ENCODE data around the gene NFATC2. TPM values are rescaled to one million over a fixed set of nuclear protein-coding genes. Genes with fewer than 3 reads are reported as not detected.

NFATC2 gene
- total RNA-seq, 2 experiments from 2014 or later: 58.9 to 62.3 TPM

- DNase-seq (no peak), ATAC-seq (ENCODE audit: low read depth) (no peak)
- Mint-ChIP-seq H3K36me3 (peaks cover 53% of the 10 kb centered on the region), H3K27me3 (no peaks in the 10 kb centered on the region), H3K27ac (no peak overlapping the region), H3K4me3 (no peak overlapping the region), H3K9me3 (no peaks in the 10 kb centered on the region), H3K4me1 (peaks cover 56% of the 10 kb centered on the region)
- POLR2A ChIA-PET: no interaction called here
Observed at GRCh38 chr20:51434580-51435247, 107.8 kb downstream of the NFATC2 start.

GRCh38 chr20:51434026-51434425, 108.5 kb downstream of the NFATC2 start:
- POLR2A ChIA-PET: no interaction called here
- Mint-ChIP-seq H3K4me1 (peaks cover 54% of the 10 kb centered on the region), H3K9me3 (no peaks in the 10 kb centered on the region), H3K36me3 (peaks cover 46% of the 10 kb centered on the region), H3K27me3 (no peaks in the 10 kb centered on the region), H3K27ac (no peak overlapping the region), H3K4me3 (no peak overlapping the region)
- ATAC-seq (ENCODE audit: low read depth): no peak
- DNase-seq: no peak

DNA sequence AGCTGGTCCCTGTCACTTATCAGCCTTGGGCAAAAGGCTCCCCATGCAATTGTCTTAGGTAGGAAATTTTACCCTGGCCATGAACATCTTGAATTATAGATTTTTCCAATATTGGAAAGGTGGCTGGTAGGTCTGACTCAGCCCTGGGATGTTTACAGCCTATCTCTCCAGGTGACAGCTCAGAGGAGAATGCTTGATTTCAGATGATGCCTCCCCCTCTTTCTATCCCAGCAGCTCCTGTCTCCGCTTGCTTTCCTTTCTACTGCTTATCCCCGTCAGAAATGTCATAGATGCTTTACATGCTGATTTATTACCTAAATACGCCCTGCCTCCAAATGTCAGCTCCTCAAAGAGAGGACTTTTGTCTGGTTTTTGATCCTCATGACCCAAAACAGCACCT, 109.6 kb downstream of the NFATC2 start:
- no peak overlapping the region for H3K4me3 Mint-ChIP-seq
- POLR2A ChIA-PET: no interaction called here
- ATAC-seq (ENCODE audit: low read depth) (no peak), DNase-seq (no peak)
- no peaks in the 10 kb centered on the region for H3K9me3 Mint-ChIP-seq
- peak overlapping the region; percentile 52 for H3K27ac Mint-ChIP-seq
- no peaks in the 10 kb centered on the region for H3K27me3 Mint-ChIP-seq
- peaks cover 56% of the 10 kb centered on the region for H3K4me1 Mint-ChIP-seq
- H3K36me3 Mint-ChIP-seq: peaks cover 40% of the 10 kb centered on the region

DNA sequence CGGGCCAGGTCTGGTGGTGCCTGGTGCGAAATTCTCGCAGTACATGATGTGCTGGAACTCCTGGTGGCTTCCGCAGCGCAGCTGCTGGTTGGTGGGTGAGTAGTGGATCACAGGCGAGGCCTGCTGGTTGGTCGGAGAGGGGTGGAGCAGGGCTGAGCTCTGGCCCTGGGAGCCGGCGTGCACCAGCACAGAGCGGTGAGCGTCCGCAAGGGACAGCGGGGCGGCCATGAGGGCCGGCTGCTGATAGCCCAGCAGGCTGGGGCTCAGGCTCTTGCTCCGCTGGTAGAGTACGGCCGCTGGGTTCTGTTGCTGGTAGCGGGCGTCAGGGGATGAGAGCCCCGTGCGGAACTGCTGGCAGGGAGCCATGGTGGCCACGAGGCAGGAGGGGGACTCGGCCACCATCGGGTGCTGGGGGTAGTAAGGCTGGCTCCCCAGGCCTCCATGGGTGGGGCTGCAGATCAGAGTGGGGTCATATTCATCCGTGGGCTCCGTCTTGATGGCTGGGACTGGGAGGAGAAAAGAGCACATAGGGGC, 110.2 kb downstream of the NFATC2 start:
- no peaks in the 10 kb centered on the region for H3K27me3 Mint-ChIP-seq
- POLR2A ChIA-PET: interaction anchor here (1.3 kb wide), 1 partner anchor 32 kb away, joined by 3 read pairs; no protein-coding TSS in a partner anchor
- DNase-seq: no peak
- H3K36me3 Mint-ChIP-seq: peaks cover 41% of the 10 kb centered on the region
- peaks cover 57% of the 10 kb centered on the region for H3K4me1 Mint-ChIP-seq
- peak overlapping the region; percentile 38 for H3K4me3 Mint-ChIP-seq
- no peak for ATAC-seq (ENCODE audit: low read depth)
- peak overlapping the region; percentile 52 for H3K27ac Mint-ChIP-seq
- H3K9me3 Mint-ChIP-seq: no peaks in the 10 kb centered on the region

GRCh38 chr20:51431321-51431720, 111.2 kb downstream of the NFATC2 start:
- DNase-seq (no peak), ATAC-seq (ENCODE audit: low read depth) (peak; percentile 65)
- Mint-ChIP-seq H3K36me3 (peaks cover 41% of the 10 kb centered on the region), H3K4me1 (peaks cover 66% of the 10 kb centered on the region), H3K27ac (peak overlapping the region; percentile 73), H3K9me3 (no peaks in the 10 kb centered on the region), H3K4me3 (peak overlapping the region; percentile 51), H3K27me3 (no peaks in the 10 kb centered on the region)
- POLR2A ChIA-PET: interaction anchor here (0.7 to 1.3 kb wide), 4 partner anchors 27 to 110 kb away, joined by 3 to 5 read pairs (median 4); no protein-coding TSS in a partner anchor

DNA sequence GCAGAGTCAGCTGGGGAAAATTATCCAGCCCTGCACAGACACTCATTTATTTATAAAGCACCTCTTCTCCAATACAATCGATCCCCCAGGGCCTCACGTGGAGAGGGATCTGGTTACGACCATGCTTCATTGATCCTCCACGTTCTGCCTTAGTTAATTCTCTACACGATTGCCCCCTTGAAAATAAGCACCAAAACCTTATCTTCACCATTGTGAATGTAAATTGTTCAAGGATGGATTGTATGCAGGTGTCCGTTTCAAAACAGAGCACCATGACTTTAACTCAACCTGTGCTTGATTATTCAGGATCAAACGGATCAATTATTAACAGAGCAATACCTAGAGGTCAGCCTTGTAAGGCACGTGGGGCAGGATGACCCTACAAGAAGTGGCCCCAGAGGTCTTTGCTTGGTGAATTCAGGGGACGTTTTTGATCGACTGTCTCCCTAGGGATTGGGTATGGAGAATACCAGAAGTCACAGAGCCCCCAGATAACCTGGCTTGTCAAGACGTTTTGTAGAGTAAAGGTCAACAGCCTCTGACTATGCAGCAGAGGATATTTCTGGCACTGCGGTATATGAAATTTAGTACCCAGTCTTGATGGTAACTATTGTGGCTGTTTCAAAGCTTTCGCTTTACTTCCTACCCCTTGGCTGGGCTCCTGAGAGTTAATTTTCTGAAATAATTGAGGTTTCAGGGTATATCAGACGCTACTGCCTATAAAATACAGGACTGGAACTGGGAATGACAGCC, 112.1 kb downstream of the NFATC2 start:
- peaks cover 42% of the 10 kb centered on the region for H3K36me3 Mint-ChIP-seq
- POLR2A ChIA-PET: interaction anchor here (0.9 to 1.0 kb wide), 2 partner anchors 30 to 112 kb away, joined by 3 read pairs; no protein-coding TSS in a partner anchor
- no peak overlapping the region for H3K4me3 Mint-ChIP-seq
- H3K27ac Mint-ChIP-seq: no peak overlapping the region
- no peaks in the 10 kb centered on the region for H3K27me3 Mint-ChIP-seq
- no peak for DNase-seq
- peaks cover 66% of the 10 kb centered on the region for H3K4me1 Mint-ChIP-seq
- H3K9me3 Mint-ChIP-seq: no peaks in the 10 kb centered on the region
- no peak for ATAC-seq (ENCODE audit: low read depth)

- Mint-ChIP-seq H3K9me3 (no peaks in the 10 kb centered on the region), H3K27me3 (no peaks in the 10 kb centered on the region), H3K4me1 (peaks cover 64% of the 10 kb centered on the region), H3K27ac (no peak overlapping the region), H3K4me3 (no peak overlapping the region), H3K36me3 (peaks cover 39% of the 10 kb centered on the region)
- no peak for ATAC-seq (ENCODE audit: low read depth)
- POLR2A ChIA-PET: interaction anchor here (1.0 kb wide), 1 partner anchor 112 kb away, joined by 3 read pairs; no protein-coding TSS in a partner anchor
- DNase-seq: no peak
Observed at GRCh38 chr20:51429696-51430095, 112.8 kb downstream of the NFATC2 start.

DNA sequence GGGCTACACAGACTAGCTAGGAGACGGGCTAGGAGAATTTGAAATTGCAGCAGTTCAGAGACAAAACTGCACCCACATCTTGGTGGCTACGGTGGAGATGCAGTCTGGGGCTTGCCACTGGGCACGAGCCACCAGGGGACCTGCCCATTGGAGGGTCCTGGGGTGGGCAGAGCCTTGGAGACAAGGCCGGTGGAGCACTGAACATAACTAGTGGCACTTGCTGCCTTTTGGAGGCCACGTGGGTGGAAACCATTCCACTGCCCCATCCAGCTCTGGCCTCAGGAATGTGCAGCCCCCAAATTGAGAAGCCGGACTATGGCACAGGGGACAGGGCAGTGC, 113.4 kb downstream of the NFATC2 start:
- POLR2A ChIA-PET: no interaction called here
- no peak for ATAC-seq (ENCODE audit: low read depth)
- H3K27ac Mint-ChIP-seq: no peak overlapping the region

DNA sequence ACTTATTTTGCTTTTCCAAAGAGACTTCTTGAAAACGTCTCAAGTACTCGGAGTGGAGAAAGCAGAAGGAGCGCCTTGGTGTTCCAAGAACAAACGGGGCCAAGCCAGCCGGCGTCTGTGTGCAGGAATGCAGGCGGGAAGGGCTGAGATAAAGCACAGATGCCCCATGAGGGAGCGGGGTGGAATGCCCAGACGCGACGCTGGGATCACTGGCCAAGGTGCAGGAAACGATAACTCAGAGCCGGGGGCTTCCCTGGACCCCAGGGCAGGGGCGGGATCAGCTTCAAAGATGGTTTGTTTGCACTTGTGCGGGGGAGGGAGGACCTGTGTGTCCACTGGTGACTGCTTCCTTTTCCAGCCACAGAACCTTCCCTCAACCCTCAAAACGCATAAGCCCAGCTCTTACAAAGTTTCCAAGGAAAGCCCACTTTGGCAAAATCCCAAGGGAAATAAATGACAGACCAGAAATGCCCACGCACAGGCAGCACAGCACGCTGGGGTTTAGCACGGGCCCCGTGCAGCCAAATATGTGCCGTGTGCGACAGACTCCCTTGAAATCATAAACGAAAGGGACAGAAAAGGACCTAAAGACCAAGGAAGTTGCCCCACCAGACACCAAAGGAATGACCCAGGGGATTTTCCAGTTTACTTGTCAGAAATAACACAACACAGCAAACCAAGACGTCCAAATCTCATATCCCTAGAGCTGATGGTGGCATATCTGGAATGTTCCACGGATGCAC, 113.9 kb downstream of the NFATC2 start:
- Mint-ChIP-seq H3K36me3 (peaks cover 44% of the 10 kb centered on the region), H3K4me3 (no peak overlapping the region), H3K9me3 (no peaks in the 10 kb centered on the region), H3K27me3 (no peaks in the 10 kb centered on the region), H3K4me1 (peaks cover 68% of the 10 kb centered on the region), H3K27ac (no peak overlapping the region)
- POLR2A ChIA-PET: no interaction called here
- DNase-seq: no peak
- ATAC-seq (ENCODE audit: low read depth): no peak

More for the DNA sequence above, 113.4 kb downstream of the NFATC2 start:
- Mint-ChIP-seq H3K36me3 (peaks cover 40% of the 10 kb centered on the region), H3K4me1 (peaks cover 65% of the 10 kb centered on the region), H3K9me3 (no peaks in the 10 kb centered on the region), H3K27me3 (no peaks in the 10 kb centered on the region), H3K4me3 (no peak overlapping the region)
- no peak for DNase-seq

GRCh38 chr20:51427651-51428291, 114.7 kb downstream of the NFATC2 start:
- H3K4me3 Mint-ChIP-seq: peak overlapping the region; percentile 28
- POLR2A ChIA-PET: no interaction called here
- peaks cover 40% of the 10 kb centered on the region for H3K36me3 Mint-ChIP-seq

DNA sequence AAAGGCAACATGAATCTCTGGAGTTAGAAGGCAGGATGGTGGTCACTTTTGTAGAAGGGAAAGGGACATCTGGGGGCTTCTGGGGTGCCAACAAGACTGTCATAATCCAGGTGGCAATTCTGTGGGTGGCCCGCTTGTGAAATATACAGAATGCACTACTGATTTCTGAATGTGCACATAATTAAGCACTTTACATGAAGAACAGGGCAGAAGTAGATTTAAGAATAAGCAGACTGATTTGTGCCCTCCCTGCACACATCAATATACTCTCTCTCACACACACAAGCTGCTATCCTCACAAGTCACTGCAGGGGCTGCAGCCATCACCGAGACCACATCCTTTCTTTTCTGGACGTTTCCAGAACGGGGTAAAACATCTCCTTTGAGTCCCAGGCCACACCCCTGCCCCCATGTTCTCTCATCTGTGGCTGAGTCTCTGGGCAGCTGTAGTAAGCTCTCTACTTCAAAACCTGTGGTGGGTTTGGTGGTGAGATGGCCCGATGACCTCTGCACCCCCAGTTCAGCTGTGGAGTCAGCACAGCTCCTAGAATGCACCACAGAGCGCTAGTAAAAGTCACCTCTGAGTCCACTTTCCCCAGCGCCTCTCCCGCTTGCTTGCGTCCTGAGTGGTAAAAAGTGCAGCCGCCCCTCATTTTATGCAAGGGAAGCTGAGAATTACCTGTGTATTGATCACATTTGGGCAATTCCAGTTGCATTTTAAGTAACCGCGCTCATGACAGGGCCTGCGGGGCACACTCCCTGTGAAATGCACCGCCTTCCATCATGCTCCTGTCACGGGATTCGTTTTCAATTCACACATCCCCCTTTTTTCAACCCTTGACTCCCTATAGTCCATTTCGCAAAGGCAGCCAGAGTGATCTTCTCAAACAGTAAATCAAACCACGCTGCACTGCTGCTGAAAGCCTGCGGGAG, 115.5 kb downstream of the NFATC2 start:
- Mint-ChIP-seq H3K4me1 (peaks cover 57% of the 10 kb centered on the region), H3K27me3 (no peaks in the 10 kb centered on the region), H3K36me3 (peaks cover 36% of the 10 kb centered on the region), H3K27ac (peak overlapping the region; percentile 66), H3K9me3 (no peaks in the 10 kb centered on the region), H3K4me3 (peak overlapping the region; percentile 35)
- POLR2A ChIA-PET: interaction anchor here (0.6 kb wide), 2 partner anchors 9 to 49 kb away, joined by 3 to 5 read pairs; no protein-coding TSS in a partner anchor
- peak; percentile 83 for ATAC-seq (ENCODE audit: low read depth)
- no peak for DNase-seq

More at GRCh38 chr20:51427651-51428291, 114.7 kb downstream of the NFATC2 start:
- no peaks in the 10 kb centered on the region for H3K27me3 Mint-ChIP-seq
- no peaks in the 10 kb centered on the region for H3K9me3 Mint-ChIP-seq
- DNase-seq (no peak), ATAC-seq (ENCODE audit: low read depth) (no peak)
- peaks cover 62% of the 10 kb centered on the region for H3K4me1 Mint-ChIP-seq
- peak overlapping the region; percentile 52 for H3K27ac Mint-ChIP-seq

Measured in activated naive CD8-positive, alpha-beta T cell treated with anti-CD3 and anti-CD28 coated beads, Interleukin-2, amount 10 ng/mL, durations not matched to agents 7 days and 5 days (primary cell).